HG03520 (cell line): Measurements from ENCODE around the gene FAM78A.

Experiments
- ATAC-seq: cut with Tn5 transposase; IDR thresholded peaks from one replicate; pipeline ENCODE4 v1.9.1; 2021; ENCODE audit warnings: mild to moderate bottlenecking, moderate library complexity; ENCODE audit not compliant: unreplicated experiment

Gene FAM78A

GRCh38 chr9:131240047-131240921, 36.0 kb downstream of the FAM78A start:
- ATAC-seq, result no peak

- ATAC-seq, result no peak
These were observed 36.9 kb downstream of the FAM78A start for GRCh38 chr9:131239161-131239975.

GRCh38 chr9:131238402-131239021, 37.8 kb downstream of the FAM78A start:
- peak; percentile 26 for ATAC-seq

GRCh38 chr9:131237931-131238401, 38.3 kb downstream of the FAM78A start:
- peak; percentile 72 for ATAC-seq

- ATAC-seq, result no peak
These were observed 39.0 kb downstream of the FAM78A start for GRCh38 chr9:131237291-131237690.

GRCh38 chr9:131236761-131237160, 39.5 kb downstream of the FAM78A start:
- ATAC-seq, result no peak

GRCh38 chr9:131236161-131236560, 40.1 kb downstream of the FAM78A start:
- no peak for ATAC-seq

- no peak for ATAC-seq
These were observed 40.8 kb downstream of the FAM78A start for GRCh38 chr9:131235480-131235851.

GRCh38 chr9:131234799-131235479, 41.4 kb downstream of the FAM78A start:
- no peak for ATAC-seq

- no peak for ATAC-seq
These were observed 42.3 kb downstream of the FAM78A start for GRCh38 chr9:131233995-131234394.

GRCh38 chr9:131233556-131233955, 42.8 kb downstream of the FAM78A start:
- ATAC-seq, result no peak

GRCh38 chr9:131228988-131229387, 47.3 kb downstream of the FAM78A start:
- ATAC-seq, result no peak

- ATAC-seq, result no peak
These were observed 48.3 kb downstream of the FAM78A start for GRCh38 chr9:131227959-131228460.

- no peak for ATAC-seq
These were observed 49.0 kb downstream of the FAM78A start for GRCh38 chr9:131227112-131227958.

GRCh38 chr9:131226226-131226625, 50.1 kb downstream of the FAM78A start:
- ATAC-seq, result no peak

- ATAC-seq, result no peak
These were observed 53.9 kb downstream of the FAM78A start for GRCh38 chr9:131222460-131222859.

- no peak for ATAC-seq
These were observed 55.8 kb downstream of the FAM78A start for GRCh38 chr9:131220485-131220884.

- no peak for ATAC-seq
These were observed 57.9 kb downstream of the FAM78A start for GRCh38 chr9:131218370-131218769.

GRCh38 chr9:131217331-131218031, 58.8 kb downstream of the FAM78A start:
- no peak for ATAC-seq
